Stimulated activated CD8-positive, alpha-beta memory T cell treated with anti-CD3 and anti-CD28 coated beads, Interleukin-15, amount 100 ng/mL, for 1 hour (primary cell): ENCODE measurements around the gene PSMB5.

Experiments
- DNase-seq: peaks from one replicate; pipeline ENCODE4 v3.0.0-alpha.2; 2020; ENCODE audit warnings: low read depth

The PSMB5 gene

DNA sequence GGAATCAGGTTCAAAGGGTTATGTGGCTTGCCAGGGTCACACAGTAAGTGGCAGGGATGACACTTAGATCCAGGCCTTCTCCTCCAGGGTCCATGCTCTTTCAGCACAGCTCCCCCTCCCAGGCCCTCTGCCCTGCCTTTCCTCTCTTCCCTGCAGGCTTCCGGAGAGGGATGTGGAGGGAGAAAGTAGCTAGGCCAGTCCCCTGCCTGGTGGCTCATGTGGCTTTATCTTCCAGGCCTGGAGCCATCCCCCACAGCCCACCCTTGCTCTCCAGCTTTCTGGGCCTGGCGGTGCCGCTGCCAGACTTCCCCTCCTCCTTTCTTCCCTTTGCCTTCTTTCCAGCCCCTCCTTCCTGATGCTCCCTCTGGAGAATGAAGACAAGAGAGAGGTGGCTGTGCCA lies 9.1 kb upstream of the PSMB5 start:
- no peak for DNase-seq

DNA sequence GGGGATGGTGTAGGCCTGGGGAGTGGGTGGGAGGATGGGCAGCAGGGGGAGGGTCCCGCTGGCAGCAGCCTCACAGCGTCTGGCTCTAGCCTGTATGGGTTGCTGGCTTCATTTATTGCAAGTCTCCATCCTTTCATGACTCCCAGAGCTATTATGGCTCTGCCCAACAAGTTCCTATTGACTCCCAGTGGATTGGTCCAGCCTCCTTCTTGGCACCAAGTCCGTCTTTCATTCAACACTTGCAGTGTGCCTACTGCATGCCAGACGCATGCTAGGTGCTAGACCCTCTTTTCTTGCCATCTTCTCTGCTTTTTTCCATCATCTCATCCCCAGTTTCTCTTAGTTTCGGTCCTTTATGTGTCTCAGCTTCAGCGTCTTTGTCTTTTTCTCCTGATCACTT lies 8.4 kb upstream of the PSMB5 start:
- DNase-seq, result no peak

DNA sequence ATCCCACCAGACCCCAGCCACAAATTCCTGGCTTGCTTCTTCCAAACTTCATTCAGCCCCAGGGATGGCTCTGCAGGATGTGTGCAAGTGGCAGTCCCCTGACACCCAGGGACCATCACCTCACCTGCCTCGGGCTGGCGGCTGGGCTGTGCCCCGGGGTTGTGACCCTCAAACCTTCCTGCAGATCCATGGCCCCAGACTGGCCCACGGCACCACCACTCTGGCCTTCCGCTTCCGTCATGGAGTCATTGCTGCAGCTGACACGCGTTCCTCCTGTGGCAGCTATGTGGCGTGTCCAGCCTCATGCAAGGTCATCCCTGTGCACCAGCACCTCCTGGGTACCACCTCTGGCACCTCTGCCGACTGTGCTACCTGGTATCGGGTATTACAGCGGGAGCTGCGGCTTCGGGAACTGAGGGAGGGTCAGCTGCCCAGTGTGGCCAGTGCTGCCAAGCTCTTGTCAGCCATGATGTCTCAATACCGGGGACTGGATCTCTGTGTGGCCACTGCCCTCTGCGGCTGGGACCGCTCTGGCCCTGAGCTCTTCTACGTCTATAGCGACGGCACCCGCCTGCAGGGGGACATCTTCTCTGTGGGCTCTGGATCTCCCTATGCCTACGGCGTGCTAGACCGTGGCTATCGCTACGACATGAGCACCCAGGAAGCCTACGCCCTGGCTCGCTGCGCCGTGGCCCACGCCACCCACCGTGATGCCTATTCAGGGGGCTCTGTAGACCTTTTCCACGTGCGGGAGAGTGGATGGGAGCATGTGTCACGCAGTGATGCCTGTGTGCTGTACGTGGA lies 7.7 kb upstream of the PSMB5 start, which contains the start of gene PSMB11:
PSMB11 (plus strand) TSS at position 51 of the 804 bp plus-strand sequence; CDS start at position 65, 14 bp downstream.
- no peak for DNase-seq

DNA sequence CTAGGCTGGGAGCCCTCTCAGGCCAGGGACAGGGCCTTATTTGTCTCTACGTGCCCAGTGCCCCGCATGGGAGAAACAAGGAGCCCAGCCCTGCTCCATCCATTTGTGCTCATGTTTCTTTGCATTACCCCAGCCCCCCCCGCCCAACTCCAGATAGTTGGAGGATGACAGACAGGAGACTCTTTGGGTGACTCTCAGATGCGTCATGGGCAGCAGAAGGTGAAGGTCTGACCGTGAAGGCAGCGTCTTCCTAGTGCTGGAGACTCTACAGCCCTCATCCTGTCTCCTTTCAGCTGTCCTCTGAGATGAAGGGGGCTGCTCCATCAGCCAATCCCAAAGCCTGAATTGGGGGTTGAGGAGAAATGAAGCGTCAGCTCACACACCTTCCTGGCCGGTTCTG lies 7.0 kb upstream of the PSMB5 start:
- no peak for DNase-seq

DNA sequence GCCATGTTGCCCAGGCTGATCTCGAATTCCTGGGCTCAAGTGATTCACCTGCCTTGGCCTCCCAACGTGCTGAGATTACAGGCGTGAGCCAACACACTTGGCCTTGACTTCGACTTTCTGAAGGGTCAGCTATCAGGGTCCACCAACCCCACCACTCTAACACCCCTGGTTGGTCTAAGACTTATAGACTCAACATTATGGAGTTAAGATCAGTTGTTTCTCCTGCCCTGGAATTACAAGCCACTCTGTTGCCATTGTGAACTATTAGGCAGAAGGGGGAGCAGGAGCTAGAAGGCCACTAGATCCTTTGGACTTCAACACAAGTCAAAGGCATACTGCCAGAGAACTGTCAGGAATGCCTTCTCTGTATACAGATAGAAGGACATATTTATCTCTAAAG lies 5.4 kb upstream of the PSMB5 start:
- DNase-seq, result no peak

DNA sequence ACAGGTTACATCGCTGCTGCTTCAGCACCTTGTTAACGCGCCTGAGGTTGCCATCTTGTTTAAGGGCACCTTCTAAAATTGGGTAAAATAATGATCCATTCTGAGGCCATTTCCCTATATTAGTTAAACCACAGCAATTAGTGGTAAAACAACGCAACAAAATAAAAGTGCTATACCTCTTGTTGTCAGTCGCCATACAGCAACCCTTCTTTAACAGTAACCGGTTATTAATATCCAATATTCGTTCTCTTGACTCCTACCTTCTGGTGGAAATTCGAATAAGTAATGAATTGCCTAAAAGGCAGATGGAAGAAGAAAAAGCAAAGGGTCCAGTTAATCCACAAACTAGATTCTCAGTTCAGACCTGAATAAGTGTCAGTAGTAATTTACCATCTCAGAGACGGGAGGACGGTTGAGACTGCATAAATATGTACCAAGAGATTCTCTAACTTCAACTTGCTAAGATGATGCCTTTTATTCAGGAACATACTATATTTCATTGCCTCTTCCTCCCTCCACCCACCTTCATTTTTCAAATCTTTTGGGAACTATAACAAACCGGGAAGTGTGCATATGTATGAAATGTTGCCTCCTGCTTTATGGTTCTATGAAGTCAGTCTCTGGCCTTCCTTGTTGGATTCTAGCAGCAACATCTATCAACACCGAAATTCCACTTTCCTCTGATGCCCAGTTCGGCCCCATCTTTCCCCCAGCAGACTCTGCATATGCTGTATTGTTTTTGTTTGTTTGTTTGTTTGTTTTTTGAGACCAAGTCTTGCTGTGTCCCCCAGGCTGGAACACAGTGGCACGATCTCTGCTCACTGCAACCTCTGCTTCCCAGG lies 824 bp upstream of the PSMB5 start:
- no peak for DNase-seq

DNA sequence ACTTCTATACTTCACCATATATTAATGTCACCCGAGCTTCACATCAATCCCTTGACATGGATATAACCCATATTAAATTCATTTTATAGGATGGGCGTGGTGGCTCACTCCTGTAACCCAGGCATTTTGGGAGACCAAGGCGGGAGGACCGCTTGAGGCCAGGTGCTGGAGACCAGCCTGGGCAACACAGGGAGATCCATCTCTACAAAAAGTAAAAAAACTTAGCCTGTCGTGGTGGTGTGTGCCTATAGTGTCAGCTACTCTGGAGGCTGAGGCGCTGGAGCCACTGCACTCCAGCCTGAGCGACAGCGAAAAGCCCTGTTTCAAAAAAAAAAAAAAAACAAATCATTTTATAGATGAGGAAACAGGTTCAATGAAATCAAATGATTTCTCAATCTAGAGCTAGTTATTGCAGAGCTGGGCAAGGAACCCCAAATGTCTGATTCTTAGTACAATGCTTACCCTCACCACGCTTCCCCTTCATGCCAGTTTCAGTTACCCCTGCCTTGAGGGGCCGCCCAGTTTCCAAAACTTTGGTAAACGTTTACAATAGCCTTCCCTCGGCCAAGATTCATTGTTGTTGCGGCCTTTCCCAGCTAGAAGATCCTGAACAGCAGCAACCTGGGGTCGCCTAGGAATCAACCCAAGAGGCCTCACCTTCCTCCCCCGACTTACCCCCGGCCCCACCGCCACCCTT lies 751 bp downstream of the PSMB5 start:
- no peak for DNase-seq

DNA sequence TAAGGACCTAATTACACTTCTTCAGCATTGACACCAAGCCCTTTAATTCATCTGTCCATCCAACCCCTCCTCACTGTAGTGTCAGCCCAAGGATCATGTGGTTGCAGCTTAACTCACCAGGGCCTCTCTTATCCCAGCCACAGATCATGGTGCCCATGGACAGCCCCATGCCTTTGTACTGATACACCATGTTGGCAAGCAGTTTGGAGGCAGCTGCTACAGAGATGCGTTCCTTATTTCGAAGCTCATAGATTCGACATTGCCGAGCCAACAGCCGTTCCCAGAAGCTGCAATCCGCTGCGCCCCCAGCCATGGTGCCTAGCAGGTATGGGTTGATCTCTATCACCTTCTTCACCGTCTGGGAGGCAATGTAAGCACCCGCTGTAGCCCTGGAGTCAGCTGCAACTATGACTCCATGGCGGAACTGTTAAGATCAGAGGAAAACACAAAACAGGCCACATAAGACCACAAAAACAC lies 1.4 kb downstream of the PSMB5 start:
- no peak for DNase-seq

DNA sequence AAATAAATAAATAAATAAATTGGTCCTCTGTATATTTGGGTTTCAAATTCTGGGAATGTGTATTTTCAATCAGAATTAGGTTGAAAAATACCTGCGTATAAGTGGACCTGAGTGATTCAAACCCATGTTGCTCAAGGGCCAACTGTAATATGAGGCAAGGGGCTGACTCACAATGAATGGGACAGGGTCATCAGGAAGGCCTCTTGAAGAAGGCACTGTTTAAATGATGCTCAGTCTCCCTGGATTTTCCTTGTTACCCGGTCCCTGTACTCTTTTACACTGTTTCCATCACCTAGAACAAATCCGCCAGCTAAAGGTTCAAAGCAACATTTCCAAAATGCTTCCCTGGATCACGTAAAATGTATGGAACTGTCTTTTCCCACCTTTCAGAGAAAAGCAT lies 3.8 kb downstream of the PSMB5 start:
- no peak for DNase-seq

DNA sequence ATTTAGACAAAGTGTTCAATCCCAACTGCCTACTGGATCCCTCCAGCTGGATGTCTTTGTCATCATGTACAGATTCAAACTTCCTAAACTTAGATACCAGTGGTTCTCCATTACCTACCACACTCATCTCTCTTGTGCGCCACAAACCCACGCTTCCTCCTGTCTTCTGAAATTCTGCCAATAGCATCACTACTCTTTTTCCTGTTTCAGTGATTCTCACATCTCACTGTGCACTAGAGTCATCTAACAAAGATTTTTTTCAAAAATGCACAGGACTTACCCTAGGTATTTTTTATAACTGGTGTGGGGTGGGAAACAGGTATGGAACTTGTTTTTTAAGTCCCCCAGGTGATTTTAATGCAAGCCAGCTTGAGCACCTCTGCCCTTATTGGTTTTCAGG lies 5.9 kb downstream of the PSMB5 start:
- no peak for DNase-seq

DNA sequence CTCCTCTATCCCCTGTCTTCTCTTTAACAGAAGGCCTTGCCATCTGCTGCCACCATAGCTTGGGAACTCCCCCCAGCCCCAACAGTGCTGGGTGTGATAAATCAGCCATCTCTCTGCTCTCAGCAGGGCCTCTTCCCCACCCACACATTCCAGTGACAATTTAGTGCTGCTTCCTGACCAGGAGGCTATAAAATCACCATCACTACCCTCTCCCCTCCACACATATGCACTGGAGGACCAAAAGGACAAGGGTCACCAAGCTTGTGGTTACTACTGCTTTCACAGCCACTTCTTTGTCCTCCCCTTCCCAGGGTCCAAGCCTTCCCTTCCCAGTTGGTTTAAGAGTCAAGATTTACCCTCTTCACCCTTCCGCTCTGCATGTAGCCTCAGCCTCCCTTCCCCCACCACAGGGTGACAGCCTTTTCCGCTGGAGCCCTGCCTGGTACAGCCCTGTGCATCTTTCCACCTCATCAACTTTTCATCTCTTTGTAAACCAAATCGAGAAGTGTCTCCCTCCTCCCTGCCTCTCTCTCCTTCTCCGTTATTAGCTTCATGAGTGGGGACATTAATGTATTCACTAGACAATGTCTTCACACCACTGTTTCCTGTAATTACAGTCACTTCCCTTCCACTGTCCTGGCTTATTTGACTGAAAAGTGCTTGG lies 9.4 kb downstream of the PSMB5 start:
- no peak for DNase-seq

DNA sequence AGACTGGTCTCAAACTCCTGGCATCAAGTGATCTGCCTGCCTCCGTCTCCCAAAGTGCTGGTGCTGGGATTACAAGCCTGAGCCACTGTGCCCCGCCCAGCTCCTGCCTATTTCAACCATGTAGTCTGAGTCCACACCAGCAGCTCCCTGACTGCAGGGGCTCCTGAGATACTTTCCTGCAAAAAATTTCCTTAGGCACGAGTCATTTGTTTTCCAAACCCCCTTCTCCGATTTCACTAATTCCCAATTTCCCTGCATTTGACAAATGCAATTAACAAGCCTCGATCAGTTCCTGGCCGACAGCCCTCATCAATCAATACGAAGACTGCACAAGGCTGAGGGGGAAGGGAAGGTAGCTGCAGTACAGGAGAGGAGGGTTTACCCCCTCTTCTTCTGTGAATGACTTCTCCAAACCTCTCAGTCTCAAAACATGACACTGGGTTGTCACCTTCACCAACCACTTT lies 10.1 kb downstream of the PSMB5 start:
- no peak for DNase-seq

DNA sequence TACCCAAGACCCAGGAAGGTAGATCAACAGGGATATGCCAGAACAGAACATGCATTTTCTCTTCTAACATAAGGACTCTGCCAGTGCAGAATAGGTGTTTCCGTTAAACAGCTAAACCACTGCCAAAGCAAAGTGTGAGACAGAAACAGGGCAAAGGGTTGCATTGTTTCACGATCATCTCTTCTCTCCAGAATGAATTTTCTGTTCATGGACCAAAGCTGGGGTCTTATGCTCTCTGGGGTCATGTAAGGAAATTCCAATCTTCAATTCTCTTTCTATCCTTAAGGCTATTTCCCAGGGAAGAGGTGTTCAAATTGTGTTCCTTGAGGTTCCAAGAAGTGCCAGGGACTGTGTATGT lies 10.9 kb downstream of the PSMB5 start:
- DNase-seq, result no peak

DNA sequence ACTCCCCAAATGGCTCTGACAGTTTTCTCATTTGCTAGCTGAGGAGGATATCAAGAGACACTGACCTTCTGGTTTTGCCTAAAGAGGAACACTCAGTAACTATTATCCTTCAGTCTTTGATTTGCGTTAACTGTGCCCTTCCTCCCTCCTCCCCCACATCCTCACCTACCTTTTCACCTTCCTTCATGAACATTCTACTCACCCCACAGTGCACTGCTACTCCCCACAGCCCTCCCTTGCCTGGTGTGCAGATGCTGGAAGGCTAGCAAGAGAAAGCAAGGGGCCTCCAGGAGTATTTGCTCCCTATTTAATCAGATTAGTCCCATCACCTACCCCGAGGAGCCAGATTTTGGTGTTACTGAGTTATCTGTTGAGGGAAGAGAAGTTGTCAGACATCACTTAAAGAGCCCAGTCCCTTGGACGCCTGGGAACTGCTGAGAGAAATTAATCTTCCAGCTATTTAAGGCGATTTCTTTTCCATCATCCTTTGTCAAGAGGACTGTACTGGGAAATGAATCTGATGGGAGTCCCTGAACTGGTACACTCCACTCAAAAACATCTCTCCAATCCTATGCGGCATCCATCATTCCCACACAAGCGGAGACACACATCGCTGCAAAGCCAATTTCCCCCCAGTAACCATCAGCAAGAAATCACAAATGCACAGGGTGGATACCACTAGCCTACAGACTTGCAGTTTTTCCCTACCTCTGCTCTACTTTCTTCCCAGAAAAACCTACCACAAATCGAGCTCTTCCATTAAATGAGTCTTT lies 11.5 kb downstream of the PSMB5 start:
- no peak for DNase-seq

DNA sequence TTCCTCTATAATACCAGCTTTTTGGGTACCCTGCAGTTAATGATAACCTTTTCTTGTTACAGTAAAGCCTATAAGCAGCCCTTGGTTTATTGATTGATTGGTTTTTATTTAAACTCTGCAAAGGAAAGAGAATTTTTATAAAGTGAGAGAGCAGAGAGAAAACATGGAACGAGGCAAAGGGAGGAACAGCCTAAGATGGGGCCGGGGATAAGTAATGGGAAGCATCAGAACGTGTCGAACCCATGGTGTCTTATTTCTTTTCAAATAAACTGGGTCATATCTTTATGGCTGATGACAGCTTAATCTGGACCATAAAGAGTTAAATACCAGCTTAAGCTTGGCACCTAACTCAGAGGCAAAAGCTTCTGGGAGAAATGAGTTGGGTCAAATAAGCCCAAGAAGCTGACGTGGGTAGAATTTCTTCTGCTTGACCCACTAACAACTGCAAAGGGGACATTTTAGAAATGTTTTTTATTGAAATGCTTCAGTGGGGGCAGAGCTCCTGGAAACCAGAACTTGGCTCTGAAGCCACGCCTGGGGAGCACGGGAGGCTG lies 12.7 kb downstream of the PSMB5 start:
- DNase-seq, result no peak

DNA sequence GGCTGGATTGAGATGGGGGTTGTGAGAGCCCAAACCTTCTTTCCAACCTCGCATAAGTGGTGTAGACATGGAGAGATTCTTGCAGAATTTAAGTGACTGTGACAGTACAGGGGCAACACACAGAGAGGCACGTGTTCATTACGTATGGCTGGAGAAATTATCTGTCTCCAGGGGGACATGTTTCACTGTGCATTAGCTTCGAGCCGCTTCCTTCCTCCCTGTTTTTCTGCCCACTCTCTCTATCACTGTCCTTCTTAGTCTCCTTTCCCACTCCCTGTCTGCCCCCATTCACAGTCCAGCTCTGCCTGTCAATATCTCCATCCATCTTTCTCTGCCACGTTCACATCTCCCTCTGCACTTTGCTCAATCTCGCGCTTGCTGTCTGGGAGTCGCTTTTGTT lies 13.3 kb downstream of the PSMB5 start:
- DNase-seq, result no peak

DNA sequence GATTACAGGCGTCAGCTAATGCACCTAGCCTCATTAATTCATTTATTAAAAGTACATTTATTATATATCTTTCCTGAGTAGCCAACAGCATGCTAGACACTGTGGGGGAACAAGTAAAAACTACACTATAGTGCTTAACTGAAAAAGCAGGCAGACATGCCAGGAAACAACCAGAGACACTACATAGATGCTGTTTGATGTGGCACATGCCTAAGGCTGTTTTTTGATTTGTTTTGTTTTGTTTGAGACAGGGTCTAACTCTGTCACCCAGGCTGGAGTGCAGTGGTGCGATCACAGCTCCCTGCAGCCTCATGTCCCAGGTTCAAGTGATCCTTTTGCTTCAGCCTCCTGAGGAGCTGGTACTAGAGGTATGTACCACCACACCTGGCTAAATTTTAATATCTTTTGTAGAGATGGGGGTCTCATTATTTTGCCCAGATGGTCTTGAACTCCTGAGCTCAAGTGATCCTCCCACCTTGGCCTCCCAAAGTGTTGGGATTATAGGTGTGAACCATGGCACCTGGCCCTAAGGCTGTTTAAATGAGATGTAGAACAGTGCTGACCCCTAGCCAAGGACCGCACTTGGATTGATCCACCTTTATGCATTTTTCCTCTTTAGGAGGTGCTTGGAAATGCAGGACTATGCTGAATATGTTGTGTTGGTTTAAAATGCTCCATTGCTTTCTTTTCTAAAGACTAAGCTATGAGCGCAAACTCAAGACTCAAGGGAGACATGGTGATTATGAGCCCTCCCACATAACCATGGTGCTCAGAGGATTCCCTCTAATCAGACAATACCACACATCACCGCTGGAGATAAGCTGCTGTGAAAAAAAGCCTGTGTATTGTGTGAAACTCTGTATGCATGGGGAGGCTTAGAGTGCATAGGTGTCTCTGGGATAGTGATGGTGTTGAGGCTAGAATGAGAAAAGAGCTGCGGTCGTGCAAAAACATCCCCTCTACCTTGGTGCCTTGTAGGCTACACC lies 14.3 kb downstream of the PSMB5 start:
- DNase-seq, result no peak

DNA sequence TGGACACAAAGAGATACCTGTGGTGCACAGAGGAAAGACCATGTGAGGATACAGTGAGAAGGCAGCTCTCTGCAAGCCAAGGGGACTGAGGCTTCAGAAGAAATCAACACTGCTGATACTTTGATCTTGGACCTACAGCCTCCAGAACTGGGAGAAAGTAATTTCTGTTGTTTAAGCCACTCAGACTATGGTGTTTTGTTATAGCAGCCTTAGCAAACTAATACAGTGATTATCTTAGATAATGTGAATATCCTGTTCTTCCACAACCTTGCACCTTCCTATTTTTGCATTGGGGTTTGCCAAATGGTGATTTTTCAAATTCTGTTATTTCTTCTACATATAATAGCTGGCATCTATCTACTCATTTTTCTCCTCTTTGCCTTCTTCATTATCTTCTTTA lies 16.6 kb downstream of the PSMB5 start:
- no peak for DNase-seq

DNA sequence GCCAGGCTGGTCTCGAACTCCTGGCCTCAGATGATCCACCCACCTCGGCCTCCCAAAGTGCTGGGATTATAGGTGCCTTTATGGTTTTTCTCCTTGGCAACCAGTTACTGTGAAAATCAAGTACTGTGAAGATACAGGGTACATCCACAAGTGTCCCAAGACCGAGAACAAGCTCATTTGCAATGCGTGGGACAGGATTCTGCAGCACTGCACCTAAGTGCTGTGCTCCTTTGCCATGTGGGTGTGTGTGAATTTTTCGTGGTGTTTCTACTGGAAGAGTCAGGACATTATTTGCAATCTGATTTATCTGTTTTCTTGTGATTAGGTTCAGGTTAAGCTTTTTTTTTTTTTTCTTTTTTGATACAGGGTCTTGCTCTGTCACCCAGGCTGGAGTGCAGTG lies 17.6 kb downstream of the PSMB5 start:
- no peak for DNase-seq

DNA sequence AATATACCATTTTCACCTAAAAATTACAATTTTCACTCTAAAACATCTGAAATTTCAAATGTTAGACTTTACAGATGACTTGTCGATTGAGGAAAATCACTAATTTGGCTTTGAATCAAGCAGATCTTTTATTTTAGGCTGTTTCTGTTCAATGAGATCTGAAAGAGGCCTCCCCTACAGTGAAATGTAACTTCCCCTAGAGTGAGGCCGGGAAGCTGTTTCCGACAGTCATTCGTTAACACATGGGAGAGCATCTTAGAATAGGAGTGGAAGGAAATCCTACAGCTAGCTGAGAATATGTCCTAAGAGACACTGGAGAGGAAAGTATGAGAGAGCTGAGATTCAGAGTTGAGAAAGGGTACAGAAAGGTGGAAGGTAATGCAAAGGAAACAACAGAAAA lies 19.1 kb downstream of the PSMB5 start:
- DNase-seq, result no peak
